ENCODE results near the gene UBE3A.
"Not testable (repeated sequence)": the region's sequence is repeated elsewhere in the genome, so short reads cannot be mapped to it uniquely, and the experiment has no call there.

Gene UBE3A

GRCh38 chr15:25437777-25438600 lies 835 bp downstream of the UBE3A start:
- DNase-seq, result peak in 1 of 2 experiments; percentile 1

- DNase-seq, result no peak
Observed at GRCh38 chr15:25436707-25437106, 2.1 kb downstream of the UBE3A start.

- DNase-seq, result no peak
Observed at GRCh38 chr15:25435474-25436243, 3.2 kb downstream of the UBE3A start.

- no peak for DNase-seq
Observed at GRCh38 chr15:25433118-25433865, 5.5 kb downstream of the UBE3A start.

- no peak for DNase-seq
Observed at GRCh38 chr15:25431836-25432561, 6.8 kb downstream of the UBE3A start.

DNA sequence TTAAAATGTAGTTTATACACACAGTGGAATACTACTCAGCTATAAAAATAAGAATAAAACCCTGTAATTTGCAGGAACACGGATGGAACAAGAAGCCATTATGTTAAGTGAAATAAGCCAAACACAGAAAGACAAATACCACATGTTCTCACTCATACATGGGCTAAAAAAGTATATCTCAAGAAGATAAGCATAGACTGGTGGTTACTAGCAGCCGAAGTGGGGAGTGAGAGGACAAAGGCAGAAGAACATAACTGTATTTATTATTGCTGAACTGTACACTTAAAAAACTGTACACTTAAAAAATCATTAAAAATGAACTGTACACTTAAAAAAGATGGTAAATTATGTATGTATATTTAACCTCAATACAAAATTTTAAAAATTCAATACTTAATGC lies 11.0 kb downstream of the UBE3A start:
- no peak for DNase-seq

GRCh38 chr15:25426896-25427610 lies 11.8 kb downstream of the UBE3A start:
- DNase-seq, result no peak

DNA sequence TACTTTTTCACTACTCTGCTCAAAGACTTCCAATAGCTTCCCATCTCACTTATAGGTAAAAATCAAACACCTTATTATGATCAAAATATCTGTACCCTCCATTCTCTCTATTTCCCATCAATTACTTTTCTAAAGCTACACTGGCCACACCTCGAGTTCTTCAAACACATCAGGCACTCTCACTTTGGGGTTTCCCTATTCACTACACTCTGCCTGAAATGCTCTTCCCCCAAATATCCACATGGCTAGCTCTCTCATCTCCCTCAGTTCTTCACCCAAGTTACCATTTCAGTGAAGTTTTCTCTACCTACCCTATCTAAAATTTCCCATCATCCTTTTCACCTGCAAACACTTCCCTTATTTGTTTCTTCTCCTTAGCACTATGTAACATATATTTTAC lies 14.8 kb downstream of the UBE3A start:
- DNase-seq, result no peak

- no peak for DNase-seq
Observed at GRCh38 chr15:25422021-25422420, 16.8 kb downstream of the UBE3A start.

DNA sequence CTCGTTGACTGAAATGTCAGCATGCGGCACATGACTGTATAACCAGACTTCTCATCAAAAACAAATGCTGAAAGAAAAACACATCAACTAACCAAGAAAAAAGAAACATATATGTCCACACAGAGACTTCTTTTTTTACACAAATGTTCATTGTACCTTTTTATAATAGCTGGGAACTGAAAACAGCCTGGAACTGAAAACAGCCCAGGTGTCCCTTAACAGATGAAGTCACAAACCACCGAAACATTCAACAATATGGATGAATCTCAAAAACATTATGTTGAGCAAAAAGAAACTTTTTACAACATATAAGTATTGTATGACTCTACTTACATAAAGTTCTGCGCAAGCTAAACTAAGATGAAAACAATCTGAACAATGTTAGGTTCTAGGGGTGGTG lies 20.6 kb downstream of the UBE3A start:
- no peak for DNase-seq

DNA sequence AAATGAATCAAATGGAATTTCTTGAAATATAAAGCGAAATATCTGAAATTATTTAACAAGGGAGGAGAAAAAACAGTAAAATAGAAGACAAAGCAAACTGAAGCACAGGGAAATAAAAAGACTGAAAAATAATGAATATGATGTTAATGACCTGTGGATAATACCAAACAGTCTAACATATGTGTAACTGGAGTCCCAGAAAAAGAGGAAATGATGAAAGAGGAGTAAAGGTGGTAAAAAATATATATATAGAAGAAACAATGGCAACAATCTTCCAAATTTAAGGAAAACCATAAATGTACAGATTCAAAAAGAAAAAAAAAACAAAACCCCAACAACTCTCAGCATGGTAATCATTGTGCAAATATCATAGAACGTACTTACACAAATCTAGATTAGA lies 21.2 kb downstream of the UBE3A start:
- DNase-seq, result no peak

DNA sequence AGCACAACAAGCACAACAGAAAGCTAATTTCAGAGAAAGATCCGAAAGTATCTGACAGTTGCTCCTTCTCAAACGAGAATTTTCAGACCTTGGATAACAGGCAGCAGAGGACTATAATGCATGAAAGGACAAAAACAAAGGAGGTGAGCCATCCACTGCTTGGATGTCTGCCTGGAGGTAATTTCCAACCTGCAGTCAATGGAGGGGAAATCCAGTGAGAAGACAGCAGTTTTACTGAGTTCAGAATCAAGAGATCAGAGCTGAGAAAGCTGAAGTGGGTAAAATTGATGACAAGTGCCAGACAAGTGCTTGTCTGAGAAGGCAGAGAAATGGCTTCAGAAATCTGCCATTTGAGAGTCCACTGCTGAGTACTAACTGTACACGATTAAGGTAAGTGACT lies 22.1 kb downstream of the UBE3A start:
- DNase-seq, result peak; percentile 30 to 48

DNA sequence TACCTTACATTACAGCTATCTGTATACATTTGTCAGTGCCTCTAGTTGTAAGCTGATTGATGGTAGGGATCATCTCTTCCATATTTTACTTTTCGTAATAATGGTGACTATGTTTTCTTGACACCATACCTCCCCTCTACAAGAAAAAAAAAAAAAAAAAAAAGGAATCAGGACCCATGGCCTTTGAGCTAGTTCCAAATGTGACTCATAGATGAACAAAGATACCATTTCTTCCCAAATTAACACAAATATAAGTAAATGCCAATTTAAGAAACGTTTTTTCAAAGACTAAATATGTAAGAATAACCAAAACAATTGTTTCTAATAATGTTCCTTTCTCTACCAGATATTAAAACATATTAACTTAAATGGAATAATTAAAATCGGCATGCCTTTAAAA lies 23.1 kb downstream of the UBE3A start:
- DNase-seq, result no peak

- DNase-seq, result no peak
Observed at GRCh38 chr15:25415217-25415616, 23.6 kb downstream of the UBE3A start.

GRCh38 chr15:25410649-25411048 lies 28.2 kb downstream of the UBE3A start:
- DNase-seq, result no peak

- not testable (repeated sequence) for DNase-seq
Observed at GRCh38 chr15:25409731-25410130, 29.1 kb downstream of the UBE3A start.

GRCh38 chr15:25408929-25409328 lies 29.9 kb downstream of the UBE3A start:
- no peak for DNase-seq

DNA sequence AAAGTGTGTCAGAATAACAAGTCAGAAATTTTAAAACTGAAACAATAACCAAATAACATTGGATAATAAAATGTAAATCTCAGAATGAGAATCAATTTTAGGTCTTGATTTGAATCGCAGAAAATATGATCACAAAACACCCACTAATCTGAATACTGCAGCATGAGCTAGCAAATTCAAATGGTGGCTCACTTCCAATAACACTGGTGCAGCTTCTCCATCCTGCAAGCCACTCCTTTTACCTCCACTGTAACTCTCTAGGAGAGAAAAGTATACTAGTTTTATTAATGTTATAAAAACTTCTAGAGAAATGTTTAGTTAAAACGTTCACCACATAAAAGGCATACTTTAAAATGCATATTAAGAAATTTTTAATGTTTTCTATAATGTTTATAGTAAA lies 30.4 kb downstream of the UBE3A start:
- DNase-seq, result no peak

DNA sequence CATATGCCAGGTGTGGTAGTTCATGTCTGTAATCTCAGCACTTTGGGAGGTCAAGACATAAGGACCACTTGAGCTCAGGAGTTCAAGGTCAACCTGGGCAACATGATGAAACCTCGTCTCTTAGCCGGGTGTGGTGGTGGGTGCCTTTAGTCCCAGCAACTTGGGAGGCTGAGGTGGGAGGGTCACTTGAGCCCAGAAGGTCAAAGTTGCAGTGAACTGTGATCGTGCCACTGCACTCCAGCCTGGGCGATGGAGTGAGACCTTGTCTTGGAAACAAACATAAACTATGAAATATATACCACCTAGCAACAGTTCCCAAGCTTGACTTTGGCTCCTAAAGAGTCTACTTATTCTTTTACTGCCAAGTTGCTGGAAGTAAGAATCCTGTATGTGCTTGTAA lies 30.9 kb downstream of the UBE3A start:
- no peak for DNase-seq

DNA sequence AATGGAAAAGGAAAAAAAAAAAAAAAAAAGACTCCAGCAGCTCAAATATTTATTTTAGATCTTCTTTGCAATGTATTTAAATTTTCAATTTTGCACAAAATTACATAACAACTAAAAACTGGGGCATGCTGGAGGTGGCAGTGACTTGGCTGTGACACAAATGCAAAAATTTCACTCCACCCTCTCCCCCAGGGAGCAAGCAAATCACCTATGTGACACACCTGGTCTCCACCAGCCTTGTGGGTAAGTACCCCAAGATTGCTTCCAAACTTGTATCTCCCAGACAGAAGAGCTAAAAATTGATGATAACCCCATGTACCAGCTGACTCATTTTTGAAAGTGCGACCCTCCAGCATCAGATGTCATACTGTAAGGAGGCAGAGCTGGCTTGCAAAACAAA lies 32.0 kb downstream of the UBE3A start:
- DNase-seq, result no peak

DNA sequence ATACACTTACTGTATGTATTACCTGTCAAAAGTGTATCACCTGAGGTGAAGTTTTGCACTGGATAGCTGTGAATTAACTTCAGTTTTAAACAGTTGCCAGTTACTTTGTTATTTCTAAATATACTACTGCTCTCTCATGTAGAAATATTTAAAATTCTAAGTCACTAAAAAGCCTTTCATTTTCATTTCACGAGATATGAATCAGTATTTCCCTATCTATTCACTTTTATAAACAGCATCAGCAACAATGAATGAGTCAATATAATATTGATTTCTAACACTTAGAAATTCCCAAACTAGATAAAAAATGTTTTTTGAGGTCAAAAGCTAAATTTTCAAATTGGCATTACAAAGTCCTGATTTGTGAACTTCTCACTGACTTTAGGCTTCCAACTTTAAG lies 32.6 kb downstream of the UBE3A start:
- DNase-seq, result no peak

DNA sequence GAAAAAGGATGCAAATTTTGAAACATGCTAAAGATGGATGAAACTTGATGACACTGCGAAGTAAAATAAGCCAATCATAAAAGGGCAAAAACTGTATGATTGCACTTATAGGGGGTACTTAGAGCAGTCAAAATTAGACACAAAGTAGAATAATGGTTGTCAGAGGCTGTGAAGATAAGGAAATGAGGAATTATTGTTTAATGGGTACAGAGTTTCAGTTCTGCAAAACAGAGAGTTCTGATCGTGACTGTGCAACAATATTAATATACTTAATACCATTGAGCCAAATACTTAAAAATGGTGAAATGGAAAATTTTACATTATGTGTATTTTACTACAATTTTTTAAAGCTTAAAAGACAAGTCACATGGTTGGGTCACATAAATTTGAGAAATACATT lies 35.1 kb downstream of the UBE3A start:
- DNase-seq, result no peak
